Mammary epithelial cell (primary cell): ENCODE results near the gene CAMSAP3.

ENCODE experiments used
- CTCF ChIP-seq, 2 donors: IDR thresholded peaks in 1 of 2; conservative IDR thresholded peaks in 1 of 2; 2 replicates each; pipeline ENCODE4 v1.5.1; 2011 to 2012; ENCODE audit warnings: inconsistent platforms in 2 of 2, low read length in 2 of 2, mild to moderate bottlenecking in 2 of 2, control low read depth in 1 of 2, low read depth in 1 of 2; ENCODE audit not compliant: insufficient read depth in 1 of 2; ENCODE audit errors: extremely low read depth in 1 of 2
- EZH2 ChIP-seq: IDR thresholded peaks from 2 replicates; pipeline ENCODE4 v1.6.1; 2012; ENCODE audit warnings: low read length, inconsistent platforms, borderline replicate concordance

GRCh38 chr19:7642295-7643030, 46.8 kb downstream of the CAMSAP3 start:
- TF ChIP-seq CTCF (conservative IDR thresholded peaks at IDR 0.05 in 1 of 2, IDR thresholded peaks at IDR 0.05 in 1 of 2; ENCODE audit: extremely low read depth in 1 of 2, insufficient read depth in 1 of 2, low read depth in 1 of 2, low read length in 2 of 2) (no peak), EZH2 (no peak)
